Stomach smooth muscle (tissue), 2 donors: ENCODE results near the gene MMP15.
"Not testable (repeated sequence)": the region's sequence is repeated elsewhere in the genome, so short reads cannot be mapped to it uniquely, and the experiment has no call there.

ENCODE experiments used
- H3K27ac ChIP-seq: one replicate; pipeline ENCODE4 v1.7.0; 2013; ENCODE audit warnings: mild to moderate bottlenecking, low read length, inconsistent platforms
- H3K27me3 ChIP-seq, 2 donors: one replicate each; pipeline ENCODE4 v1.7.0; 2013; ENCODE audit warnings: low read length in 2 of 2; ENCODE audit not compliant: insufficient read depth in 2 of 2, control insufficient read depth in 1 of 2
- H3K36me3 ChIP-seq, 2 donors: one replicate each; pipeline ENCODE4 v1.7.0; 2013; ENCODE audit warnings: low read length in 2 of 2; ENCODE audit not compliant: control insufficient read depth in 2 of 2, insufficient read depth in 2 of 2
- H3K4me1 ChIP-seq: one replicate; pipeline ENCODE4 v1.7.0; 2013; ENCODE audit warnings: low read length; ENCODE audit not compliant: control insufficient read depth, insufficient read depth
- H3K4me3 ChIP-seq, 2 donors: one replicate each; pipeline ENCODE4 v1.7.0; 2013; ENCODE audit warnings: low read length in 2 of 2
- H3K9ac ChIP-seq, 2 donors: one replicate each; pipeline ENCODE4 v1.7.0; 2013; ENCODE audit warnings: low read length in 2 of 2, mild to moderate bottlenecking in 1 of 2
- H3K9me3 ChIP-seq, 2 donors: one replicate each; pipeline ENCODE4 v1.7.0; 2013; ENCODE audit warnings: low read length in 2 of 2; ENCODE audit not compliant: control insufficient read depth in 2 of 2
- donor health status: healthy.
- donor health status: Pancreatic carcinoma.

MMP15 gene

DNA sequence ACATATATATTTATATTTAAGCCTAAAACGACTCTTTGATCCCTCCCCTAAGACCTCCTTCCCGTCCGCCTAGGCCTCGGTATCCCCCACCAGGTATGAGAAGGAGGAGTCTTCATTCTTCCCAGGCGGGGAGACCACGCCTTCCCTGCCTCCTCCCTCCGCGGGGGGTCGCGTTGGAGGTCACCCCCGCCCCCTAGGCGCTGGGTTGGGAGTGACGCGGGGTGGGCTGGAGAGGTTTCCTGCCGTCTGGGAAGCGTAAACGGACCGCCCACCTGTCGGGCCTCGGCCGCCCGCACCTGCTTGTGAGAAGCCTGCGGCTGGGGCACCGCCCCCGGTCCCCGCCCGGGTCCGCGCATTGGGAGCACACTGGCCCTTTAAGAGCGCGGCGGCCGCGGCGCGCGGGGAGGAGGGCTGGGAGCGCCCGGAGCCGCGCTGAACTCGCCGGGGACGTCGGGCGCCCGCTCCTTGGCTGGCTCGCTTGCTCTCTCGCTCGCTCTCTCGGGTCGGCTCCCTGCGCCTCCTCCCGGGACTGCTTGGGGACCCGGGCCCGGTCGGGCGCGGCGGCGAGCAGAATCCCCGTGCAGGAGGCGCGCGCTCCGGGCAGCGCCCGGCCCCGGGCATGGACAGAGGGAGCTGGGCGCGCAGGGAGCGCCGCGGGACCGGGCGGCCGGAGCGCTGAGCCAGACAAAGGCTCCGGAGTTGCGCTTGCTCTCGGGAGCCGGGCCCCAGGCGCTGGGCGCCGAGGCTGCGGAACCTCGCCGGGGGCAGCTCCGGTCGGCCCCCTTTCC lies at the start of gene MMP15:
Gene MMP15, plus strand, starts transcription at position 404 of the 788 bp plus-strand sequence. CDS start 597 bp downstream, outside the sequence.
- H3K36me3 ChIP-seq = no peaks in the 10 kb centered on the region
- H3K27me3 ChIP-seq = no peaks in the 10 kb centered on the region
- H3K27ac ChIP-seq = peak within 1 kb of the TSS; percentile 60
- H3K4me1 ChIP-seq = peaks cover 61% of the 10 kb centered on the region
- no peaks in the 10 kb centered on the region for H3K9me3 ChIP-seq
- peak within 1 kb of the TSS; percentile 75 to 79 for H3K4me3 ChIP-seq
- H3K9ac ChIP-seq = peak within 1 kb of the TSS; percentile 52 to 55

DNA sequence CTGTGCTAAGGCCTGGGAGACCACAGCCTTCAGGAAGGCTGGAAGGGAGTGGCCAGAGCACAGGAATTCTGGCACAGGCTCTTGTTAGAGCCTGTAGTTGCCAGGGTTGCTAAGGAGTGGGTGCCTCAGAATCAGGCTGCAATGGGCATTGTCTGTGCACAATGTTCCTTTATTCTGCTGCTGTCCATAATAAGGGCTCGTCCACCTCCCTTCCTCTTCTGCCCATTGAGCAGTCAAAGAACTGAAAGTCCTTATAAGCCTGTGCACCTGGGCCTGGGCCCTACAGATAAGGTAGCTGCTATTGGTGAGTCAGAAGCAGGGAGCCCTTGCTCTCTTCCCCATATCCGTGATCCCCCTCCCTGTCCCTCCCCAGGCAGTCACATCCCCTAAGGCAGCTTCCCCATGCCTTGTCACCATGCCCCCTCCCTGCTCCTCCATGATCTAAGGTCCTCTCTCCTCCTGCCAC lies 49.2 kb upstream of the MMP15 start:
- Histone ChIP-seq H3K4me1 (peaks cover 8% of the 10 kb centered on the region), H3K4me3 (no peak overlapping the region), H3K9me3 (no peaks in the 10 kb centered on the region), H3K27ac (no peak overlapping the region), H3K9ac (no peak overlapping the region), H3K36me3 (no peaks in the 10 kb centered on the region), H3K27me3 (no peaks in the 10 kb centered on the region)

- H3K4me1 ChIP-seq = peaks cover 8% of the 10 kb centered on the region
- H3K27ac ChIP-seq = no peak overlapping the region
- H3K36me3 ChIP-seq = no peaks in the 10 kb centered on the region
- H3K9ac ChIP-seq = no peak overlapping the region
- no peaks in the 10 kb centered on the region for H3K9me3 ChIP-seq
- H3K27me3 ChIP-seq = no peaks in the 10 kb centered on the region
- H3K4me3 ChIP-seq = no peak overlapping the region
Measured at GRCh38 chr16:57977418-57978069, 48.0 kb upstream of the MMP15 start.

DNA sequence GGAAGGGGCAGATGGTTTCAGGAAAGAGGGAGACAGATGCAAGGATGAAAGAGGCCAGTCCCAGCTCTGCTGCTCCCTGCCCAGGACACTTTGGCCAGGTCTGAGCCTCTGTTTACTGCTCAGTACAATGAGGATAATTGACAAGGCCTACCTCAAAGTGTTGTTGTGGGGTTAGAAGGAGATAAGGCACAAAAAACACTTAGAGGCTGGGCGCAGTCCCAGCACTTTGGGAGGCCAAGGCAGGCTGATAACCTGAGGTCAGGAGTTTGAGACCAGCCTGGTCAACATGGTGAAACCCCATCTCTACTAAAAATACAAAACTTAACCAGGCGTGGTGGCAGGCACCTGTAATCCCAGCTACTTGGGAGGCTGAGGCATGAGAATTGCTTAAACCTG lies 47.5 kb upstream of the MMP15 start:
- not testable (repeated sequence) for H3K4me3 ChIP-seq, H3K36me3 ChIP-seq, H3K4me1 ChIP-seq, H3K9me3 ChIP-seq, H3K9ac ChIP-seq, H3K27me3 ChIP-seq, H3K27ac ChIP-seq

GRCh38 chr16:57979006-57979585 lies 46.5 kb upstream of the MMP15 start:
- Histone ChIP-seq H3K27me3 (no peaks in the 10 kb centered on the region), H3K27ac (no peak overlapping the region), H3K4me3 (no peak overlapping the region), H3K36me3 (no peaks in the 10 kb centered on the region), H3K9me3 (no peaks in the 10 kb centered on the region), H3K4me1 (peaks cover 8% of the 10 kb centered on the region), H3K9ac (no peak overlapping the region)

- peaks cover 0 to 2% of the 10 kb centered on the region in 2 donors for H3K27me3 ChIP-seq
- no peak overlapping the region for H3K4me3 ChIP-seq
- no peak overlapping the region for H3K27ac ChIP-seq
- H3K36me3 ChIP-seq = no peaks in the 10 kb centered on the region
- H3K9ac ChIP-seq = no peak overlapping the region
- peaks cover 13% of the 10 kb centered on the region for H3K4me1 ChIP-seq
- H3K9me3 ChIP-seq = no peaks in the 10 kb centered on the region
Measured at GRCh38 chr16:57981636-57982035, 43.9 kb upstream of the MMP15 start.

DNA sequence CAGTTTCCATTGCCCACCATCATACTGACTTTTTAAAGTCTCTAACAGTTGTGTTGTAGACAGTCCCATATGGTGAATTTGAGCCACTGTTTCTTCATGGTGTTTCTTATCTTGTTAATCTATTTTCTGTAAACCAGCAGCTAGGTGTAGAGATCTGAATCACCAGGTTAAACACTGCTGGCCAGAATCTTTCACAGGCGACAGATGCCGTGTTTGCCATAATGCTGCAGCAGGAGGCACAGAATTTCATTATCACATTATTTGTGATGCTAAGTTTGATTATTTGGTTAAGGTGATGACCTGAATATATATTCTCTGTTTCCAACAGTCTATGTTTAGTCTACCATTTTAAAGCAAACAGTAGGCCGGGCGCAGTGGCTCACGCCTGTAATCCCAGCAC lies 43.2 kb upstream of the MMP15 start:
- peaks cover 13% of the 10 kb centered on the region for H3K4me1 ChIP-seq
- no peaks in the 10 kb centered on the region for H3K9me3 ChIP-seq
- no peaks in the 10 kb centered on the region for H3K36me3 ChIP-seq
- no peak overlapping the region for H3K27ac ChIP-seq
- H3K9ac ChIP-seq = no peak overlapping the region
- H3K27me3 ChIP-seq = peaks cover 0 to 2% of the 10 kb centered on the region in 2 donors
- H3K4me3 ChIP-seq = no peak overlapping the region

DNA sequence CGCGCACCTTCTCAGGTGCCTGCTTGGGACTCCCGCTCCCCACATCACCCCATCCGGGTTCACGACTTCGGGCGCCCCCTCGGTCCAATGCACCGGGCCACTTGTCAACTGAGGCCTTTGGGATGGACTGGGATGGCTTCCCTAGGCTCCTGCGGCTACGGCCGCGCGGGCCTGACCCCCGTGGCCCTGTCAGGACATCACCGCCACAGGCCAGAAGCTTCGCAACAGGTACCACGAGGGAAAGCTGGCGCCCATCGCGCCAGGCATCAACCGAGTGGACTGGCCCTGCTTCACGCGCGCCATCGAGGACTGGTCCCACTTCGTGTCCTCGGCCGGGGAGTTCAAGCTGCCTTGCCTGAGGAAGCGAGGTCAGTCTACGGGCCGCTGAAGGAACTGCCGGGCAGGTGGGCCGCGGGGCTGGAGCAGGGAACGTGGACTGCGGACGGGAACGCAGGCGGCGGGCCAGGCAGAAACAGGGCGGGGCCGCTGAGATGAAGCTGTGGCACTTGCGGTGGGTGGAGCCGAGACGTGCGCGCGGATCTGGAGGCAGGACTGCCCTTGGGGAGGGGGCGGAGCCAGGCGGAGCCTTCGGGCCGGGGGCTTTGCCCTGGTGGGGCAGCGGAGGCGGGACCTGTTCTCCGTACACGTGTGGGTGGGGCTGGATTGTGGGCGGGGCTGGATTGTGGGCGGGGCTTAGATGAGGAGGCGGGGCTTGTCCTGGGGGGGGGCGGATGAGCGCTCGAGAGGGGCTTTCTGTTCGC lies 40.9 kb upstream of the MMP15 start:
- H3K4me3 ChIP-seq = peak overlapping the region; percentile 71 to 78

GRCh38 chr16:57985204-57986181 lies 40.1 kb upstream of the MMP15 start:
- Histone ChIP-seq H3K4me1 (peaks cover 13% of the 10 kb centered on the region), H3K4me3 (peak overlapping the region; percentile 71 to 78), H3K27me3 (peaks cover 0 to 2% of the 10 kb centered on the region in 2 donors), H3K9me3 (no peaks in the 10 kb centered on the region), H3K9ac (peak overlapping the region; percentile 29 to 48), H3K27ac (no peak overlapping the region), H3K36me3 (no peaks in the 10 kb centered on the region)

More for the DNA sequence above, 40.9 kb upstream of the MMP15 start:
- no peaks in the 10 kb centered on the region for H3K9me3 ChIP-seq
- no peaks in the 10 kb centered on the region for H3K36me3 ChIP-seq
- H3K9ac ChIP-seq = peak overlapping the region in 1 of 2 donors; percentile 48
- peaks cover 13% of the 10 kb centered on the region for H3K4me1 ChIP-seq
- no peak overlapping the region for H3K27ac ChIP-seq
- H3K27me3 ChIP-seq = peaks cover 0 to 2% of the 10 kb centered on the region in 2 donors
